Naive thymus-derived CD4-positive, alpha-beta T cell (primary cell): ENCODE data around the gene TCAP. TPM values are rescaled to one million over a fixed set of nuclear protein-coding genes. Genes with fewer than 3 reads are reported as not detected.

Experiments
- ATAC-seq: fragments of 150-1000 bp; cut with Tn5 transposase; 2 replicates; pipeline ENCODE4 v1.10.0; 2021; ENCODE audit warnings: mild to moderate bottlenecking, moderate library complexity
- CTCF ChIA-PET: fragments of 350-600 bp; sonication (Branson Sonifier 250); formaldehyde crosslinking; loops from one replicate; lab custom pipeline; 2021; ENCODE audit warnings: antibody characterized with exemption; lab: Charles Lee
- POLR2A ChIA-PET: fragments of 350-600 bp; sonication (Branson Sonifier 250); formaldehyde crosslinking; loops from one replicate; lab custom pipeline; 2021; ENCODE audit warnings: antibody characterized with exemption, inconsistent platforms; lab: Charles Lee
- DNase-seq, 9 donors: peaks; one replicate each; pipeline versions ENCODE4 v3.0.0 to v3.0.0-alpha.2; 2020 to 2022; ENCODE audit warnings: mixed read lengths in 1 of 9
- H3K27ac ChIP-seq: one replicate; pipeline ENCODE4 v1.7.0; 2013; ENCODE audit warnings: mild to moderate bottlenecking, low read depth, low read length, moderate library complexity
- H3K27me3 ChIP-seq, 2 donors: one replicate each; pipeline ENCODE4 v1.7.0; 2013; ENCODE audit warnings: low read length in 2 of 2, mild to moderate bottlenecking in 2 of 2, moderate library complexity in 2 of 2; ENCODE audit not compliant: control insufficient read depth in 2 of 2, insufficient read depth in 2 of 2
- H3K36me3 ChIP-seq, 3 experiments: 1 replicate in 2 of 3; 2 replicates in 1 of 3; pipeline ENCODE4 v1.7.0; 2013; ENCODE audit warnings: low read length in 3 of 3, mild to moderate bottlenecking in 3 of 3, moderate library complexity in 1 of 3; ENCODE audit not compliant: insufficient read depth in 3 of 3, control insufficient read depth in 2 of 3
- H3K4me1 ChIP-seq, 2 donors: one replicate each; pipeline ENCODE4 v1.7.0; 2013; ENCODE audit warnings: low read length in 2 of 2, mild to moderate bottlenecking in 2 of 2, moderate library complexity in 1 of 2; ENCODE audit not compliant: control insufficient read depth in 2 of 2, insufficient read depth in 2 of 2
- H3K4me3 ChIP-seq: 2 replicates; pipeline ENCODE4 v1.7.0; 2013; ENCODE audit warnings: mild to moderate bottlenecking, low read length
- H3K9me3 ChIP-seq, 3 experiments: 1 replicate in 2 of 3; 2 replicates in 1 of 3; pipeline ENCODE4 v1.7.0; 2013; ENCODE audit warnings: low read length in 3 of 3; ENCODE audit not compliant: control insufficient read depth in 2 of 3
- H3K27ac Mint-ChIP-seq, 9 donors: one replicate each; pipeline ENCODE4 v1.8.0; 2020 to 2022; ENCODE audit warnings: mixed read lengths in 9 of 9, mild to moderate bottlenecking in 8 of 9, moderate library complexity in 5 of 9, inconsistent platforms in 2 of 9
- H3K27me3 Mint-ChIP-seq, 5 donors: one replicate each; pipeline ENCODE4 v1.8.0; 2021 to 2022; ENCODE audit warnings: mixed read lengths in 5 of 5, mild to moderate bottlenecking in 1 of 5
- H3K36me3 Mint-ChIP-seq, 5 donors: one replicate each; pipeline ENCODE4 v1.8.0; 2020 to 2022; ENCODE audit warnings: mixed read lengths in 5 of 5, mild to moderate bottlenecking in 3 of 5, inconsistent platforms in 1 of 5
- H3K4me1 Mint-ChIP-seq, 7 donors: one replicate each; pipeline ENCODE4 v1.8.0; 2020 to 2022; ENCODE audit warnings: mixed read lengths in 7 of 7, mild to moderate bottlenecking in 3 of 7, inconsistent platforms in 1 of 7
- H3K4me3 Mint-ChIP-seq, 10 donors: one replicate each; pipeline ENCODE4 v1.8.0; 2020 to 2022; ENCODE audit warnings: mild to moderate bottlenecking in 10 of 10, mixed read lengths in 10 of 10, moderate library complexity in 6 of 10, inconsistent platforms in 2 of 10
- H3K9me3 Mint-ChIP-seq, 11 donors: one replicate each; pipeline ENCODE4 v1.8.0; 2020 to 2022; ENCODE audit warnings: mixed read lengths in 11 of 11, mild to moderate bottlenecking in 4 of 11, inconsistent platforms in 1 of 11, moderate library complexity in 1 of 11
- intact Hi-C, 2 donors: fragments of 100-400 bp; cut with micrococcal nuclease; formaldehyde crosslinking; loops; one replicate each; pipeline ENCODE4 v1.15.1; 2023
- polyA plus RNA-seq, 2 donors: library from polyadenylated mRNA; unstranded; fragments of 300-500 nt; fragmentation: Illumina TruSeq; gene quantifications; one replicate each; pipeline ENCODE4 v1.2.3, GENCODE V29; 2021
- total RNA-seq, 6 experiments: library from RNA in 5 of 6; stranded (reverse) in 5 of 6; gene quantifications; 1 replicate in 5 of 6; 2 replicates in 1 of 6; pipeline ENCODE4 v1.2.3 and lab custom pipeline; 2021 to 2026

TCAP gene
- total and polyA plus RNA-seq, 7 experiments from 2014 or later: 0.12 to 10.5 (median 3.3) TPM; not detected in 1

DNA sequence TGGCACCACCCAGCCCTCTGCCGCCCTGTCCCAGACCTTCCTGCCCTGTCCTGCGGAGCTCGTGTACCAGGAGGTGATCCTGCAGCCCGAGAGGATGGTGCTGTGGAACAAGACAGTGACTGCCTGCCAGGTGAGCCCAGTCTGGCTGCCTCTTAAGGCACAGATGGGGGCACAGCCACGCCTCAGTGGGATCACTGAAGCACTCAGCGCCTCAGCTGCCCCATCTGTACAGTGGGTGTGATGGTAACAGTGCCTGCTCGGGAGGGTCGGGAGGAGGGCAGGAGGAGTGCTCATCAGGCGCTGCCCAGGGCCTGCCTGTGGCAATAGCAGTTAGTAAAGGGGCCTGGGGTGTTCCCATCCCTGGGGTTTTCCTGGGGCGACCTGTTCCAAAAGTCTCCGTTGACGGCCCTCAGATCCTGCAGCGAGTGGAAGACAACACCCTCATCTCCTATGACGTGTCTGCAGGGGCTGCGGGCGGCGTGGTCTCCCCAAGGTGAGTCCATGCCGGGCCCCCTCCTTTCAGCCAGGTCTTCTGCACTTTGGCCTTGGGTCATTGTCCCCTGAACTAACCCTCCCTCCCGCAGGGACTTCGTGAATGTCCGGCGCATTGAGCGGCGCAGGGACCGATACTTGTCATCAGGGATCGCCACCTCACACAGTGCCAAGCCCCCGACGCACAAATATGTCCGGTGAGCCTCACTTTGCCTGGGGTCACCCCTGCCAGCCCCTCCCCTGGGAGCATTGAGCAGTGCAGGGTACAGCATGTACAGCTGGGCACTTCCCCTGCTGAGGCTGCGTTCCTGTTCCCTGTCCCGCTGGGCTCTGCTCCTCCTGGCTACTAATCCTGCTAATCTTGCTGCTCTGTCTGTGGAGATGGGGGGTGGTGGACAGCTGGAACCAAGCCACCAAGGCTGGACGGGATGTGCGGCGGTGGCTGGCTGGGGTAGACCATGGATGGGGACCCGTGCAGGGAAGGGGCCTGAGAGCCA lies 4.5 kb upstream of the TCAP start:
- intact Hi-C loops: no loop called here
- ChIA-PET POLR2A (interaction anchor here (0.7 to 2.1 kb wide), 6 partner anchors 10 to 69 kb away, joined by 3 to 14 read pairs (median 4); partner anchors contain the start of genes MIEN1 and PGAP3), CTCF (interaction anchor here (1.2 kb wide), 1 partner anchor 39 kb away, joined by 3 read pairs; no protein-coding TSS in a partner anchor)
- Histone ChIP-seq H3K36me3 (peaks cover 0 to 70% (median 4%) of the 10 kb centered on the region in 3 experiments), H3K4me1 (peaks cover 0 to 25% of the 10 kb centered on the region in 2 donors), H3K9me3 (no peaks in the 10 kb centered on the region), H3K4me3 (no peak overlapping the region), H3K27ac (peak overlapping the region; percentile 55), H3K27me3 (no peaks in the 10 kb centered on the region)
- Mint-ChIP-seq H3K4me1 (peaks cover 8 to 44% (median 31%) of the 10 kb centered on the region in 7 donors), H3K27me3 (peaks cover 0 to 6% (median 0%) of the 10 kb centered on the region in 5 donors), H3K27ac (peak overlapping the region in 7 of 9 donors; percentile 75 to 92 (median 89)), H3K9me3 (no peaks in the 10 kb centered on the region), H3K4me3 (peak overlapping the region in 5 of 10 donors; percentile 11 to 75 (median 48)), H3K36me3 (peaks cover 0 to 15% (median 5%) of the 10 kb centered on the region in 5 donors)
- DNase-seq (no peak), ATAC-seq (no peak)

DNA sequence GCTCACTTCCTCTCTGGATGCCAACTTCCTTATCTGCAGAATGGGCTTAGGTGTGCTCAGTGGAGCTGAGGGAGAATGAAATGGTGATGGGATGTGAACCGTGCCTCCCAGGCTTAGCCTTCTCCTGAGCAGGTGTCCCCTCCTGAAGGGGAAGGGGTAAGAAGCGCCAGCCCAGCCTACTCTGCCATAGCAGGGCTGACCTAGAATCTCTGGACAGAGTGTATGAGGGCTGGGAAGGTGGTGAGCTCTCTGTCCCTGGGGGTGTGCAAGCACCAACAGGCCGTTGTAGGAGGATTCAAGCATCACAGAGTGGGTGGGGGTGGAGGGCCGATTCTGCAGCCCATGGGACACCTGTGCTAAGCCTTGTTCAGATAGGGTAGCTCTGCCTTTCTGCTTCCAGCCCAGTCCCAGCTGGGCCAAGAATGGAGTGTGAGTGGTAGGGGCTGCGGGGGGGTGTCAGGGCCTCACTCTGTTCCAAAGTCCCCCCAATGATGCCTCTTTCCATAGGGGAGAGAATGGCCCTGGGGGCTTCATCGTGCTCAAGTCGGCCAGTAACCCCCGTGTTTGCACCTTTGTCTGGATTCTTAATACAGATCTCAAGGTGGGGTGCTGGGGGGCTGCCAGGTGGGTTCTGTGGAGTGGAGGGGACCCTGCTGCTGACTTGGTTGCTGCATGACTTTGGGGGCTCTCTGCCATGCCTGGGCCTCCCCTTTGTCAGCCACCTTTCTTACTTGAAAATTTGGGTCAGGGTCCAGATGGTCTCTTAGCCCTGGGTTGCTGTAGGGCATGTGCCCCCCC lies 3.2 kb upstream of the TCAP start:
- CTCF ChIA-PET: no interaction called here
- H3K9me3 Mint-ChIP-seq: no peaks in the 10 kb centered on the region
- Histone ChIP-seq H3K27me3 (no peaks in the 10 kb centered on the region), H3K9me3 (no peaks in the 10 kb centered on the region), H3K27ac (no peak overlapping the region), H3K36me3 (peaks cover 0 to 61% (median 4%) of the 10 kb centered on the region in 3 experiments), H3K4me3 (no peak overlapping the region), H3K4me1 (peaks cover 0 to 28% of the 10 kb centered on the region in 2 donors)
- no peak for DNase-seq
- H3K27me3 Mint-ChIP-seq: peaks cover 0 to 17% (median 2%) of the 10 kb centered on the region in 5 donors
- POLR2A ChIA-PET: interaction anchor here (0.7 to 1.3 kb wide), 2 partner anchors 24 to 200 kb away, joined by 3 read pairs; no protein-coding TSS in a partner anchor
- intact Hi-C loops: no loop called here
- peak overlapping the region in 2 of 10 donors; percentile 34 to 58 for H3K4me3 Mint-ChIP-seq
- peaks cover 0 to 15% (median 5%) of the 10 kb centered on the region in 5 donors for H3K36me3 Mint-ChIP-seq
- peaks cover 7 to 42% (median 29%) of the 10 kb centered on the region in 7 donors for H3K4me1 Mint-ChIP-seq
- H3K27ac Mint-ChIP-seq: peak overlapping the region in 7 of 9 donors; percentile 46 to 90 (median 62)
- no peak for ATAC-seq

DNA sequence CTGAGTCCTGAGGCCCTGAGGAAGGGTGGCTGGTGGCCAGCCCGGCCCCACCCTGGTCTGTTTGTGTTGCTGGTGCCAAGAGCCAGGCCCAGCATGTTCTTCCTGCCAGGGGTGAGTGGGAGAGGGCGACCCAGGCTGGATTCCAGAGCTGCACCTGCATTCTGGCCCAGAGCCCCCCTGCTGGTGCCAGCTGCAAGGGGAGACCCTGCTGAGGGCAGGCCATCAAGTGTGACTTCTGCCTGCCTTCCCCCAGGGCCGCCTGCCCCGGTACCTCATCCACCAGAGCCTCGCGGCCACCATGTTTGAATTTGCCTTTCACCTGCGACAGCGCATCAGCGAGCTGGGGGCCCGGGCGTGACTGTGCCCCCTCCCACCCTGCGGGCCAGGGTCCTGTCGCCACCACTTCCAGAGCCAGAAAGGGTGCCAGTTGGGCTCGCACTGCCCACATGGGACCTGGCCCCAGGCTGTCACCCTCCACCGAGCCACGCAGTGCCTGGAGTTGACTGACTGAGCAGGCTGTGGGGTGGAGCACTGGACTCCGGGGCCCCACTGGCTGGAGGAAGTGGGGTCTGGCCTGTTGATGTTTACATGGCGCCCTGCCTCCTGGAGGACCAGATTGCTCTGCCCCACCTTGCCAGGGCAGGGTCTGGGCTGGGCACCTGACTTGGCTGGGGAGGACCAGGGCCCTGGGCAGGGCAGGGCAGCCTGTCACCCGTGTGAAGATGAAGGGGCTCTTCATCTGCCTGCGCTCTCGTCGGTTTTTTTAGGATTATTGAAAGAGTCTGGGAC lies 2.4 kb upstream of the TCAP start:
- H3K27me3 Mint-ChIP-seq: peaks cover 0 to 23% (median 3%) of the 10 kb centered on the region in 5 donors
- no peak overlapping the region for H3K4me3 Mint-ChIP-seq
- no peak overlapping the region for H3K27ac Mint-ChIP-seq
- H3K9me3 ChIP-seq: no peaks in the 10 kb centered on the region
- H3K4me3 ChIP-seq: no peak overlapping the region
- no peaks in the 10 kb centered on the region for H3K9me3 Mint-ChIP-seq
- H3K4me1 ChIP-seq: peaks cover 0 to 30% of the 10 kb centered on the region in 2 donors
- ChIA-PET POLR2A (interaction anchor here (1.3 kb wide), 2 partner anchors 9 to 25 kb away, joined by 3 read pairs; no protein-coding TSS in a partner anchor), CTCF (no interaction called here)
- no peak for DNase-seq
- H3K36me3 Mint-ChIP-seq: peaks cover 0 to 14% (median 5%) of the 10 kb centered on the region in 5 donors
- no peaks in the 10 kb centered on the region for H3K27me3 ChIP-seq
- H3K27ac ChIP-seq: no peak overlapping the region
- no peak for ATAC-seq
- peaks cover 0 to 53% (median 4%) of the 10 kb centered on the region in 3 experiments for H3K36me3 ChIP-seq
- H3K4me1 Mint-ChIP-seq: peaks cover 7 to 38% (median 28%) of the 10 kb centered on the region in 7 donors
- intact Hi-C loops: no loop called here

DNA sequence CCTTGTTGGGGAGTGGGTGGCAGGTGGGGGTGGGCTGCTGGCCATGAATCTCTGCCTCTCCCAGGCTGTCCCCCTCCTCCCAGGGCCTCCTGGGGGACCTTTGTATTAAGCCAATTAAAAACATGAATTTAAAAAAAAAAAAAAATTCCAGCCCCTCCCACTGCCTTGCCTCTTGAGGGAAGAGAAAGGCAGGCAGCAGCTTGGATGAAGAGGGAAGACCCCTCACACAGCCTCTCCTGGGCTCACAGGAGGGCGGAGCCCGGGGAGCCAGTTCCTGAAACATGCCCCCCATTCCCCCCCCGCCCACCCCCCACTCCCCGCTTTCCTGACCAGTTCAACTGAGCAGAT lies 1.8 kb upstream of the TCAP start:
- DNase-seq (no peak), ATAC-seq (no peak)
- Mint-ChIP-seq H3K27ac (no peak overlapping the region), H3K36me3 (peaks cover 0 to 14% (median 5%) of the 10 kb centered on the region in 5 donors), H3K4me3 (no peak overlapping the region), H3K4me1 (peaks cover 6 to 33% (median 22%) of the 10 kb centered on the region in 7 donors), H3K27me3 (peaks cover 0 to 26% (median 3%) of the 10 kb centered on the region in 5 donors), H3K9me3 (no peaks in the 10 kb centered on the region)
- Histone ChIP-seq H3K27me3 (no peaks in the 10 kb centered on the region), H3K9me3 (no peaks in the 10 kb centered on the region), H3K36me3 (peaks cover 0 to 47% (median 4%) of the 10 kb centered on the region in 3 experiments), H3K4me3 (no peak overlapping the region), H3K27ac (no peak overlapping the region), H3K4me1 (peaks cover 0 to 25% of the 10 kb centered on the region in 2 donors)
- intact Hi-C loops: no loop called here
- ChIA-PET POLR2A (interaction anchor here (0.5 to 1.3 kb wide), 3 partner anchors 8 to 51 kb away, joined by 3 to 4 read pairs (median 3); no protein-coding TSS in a partner anchor), CTCF (no interaction called here)

DNA sequence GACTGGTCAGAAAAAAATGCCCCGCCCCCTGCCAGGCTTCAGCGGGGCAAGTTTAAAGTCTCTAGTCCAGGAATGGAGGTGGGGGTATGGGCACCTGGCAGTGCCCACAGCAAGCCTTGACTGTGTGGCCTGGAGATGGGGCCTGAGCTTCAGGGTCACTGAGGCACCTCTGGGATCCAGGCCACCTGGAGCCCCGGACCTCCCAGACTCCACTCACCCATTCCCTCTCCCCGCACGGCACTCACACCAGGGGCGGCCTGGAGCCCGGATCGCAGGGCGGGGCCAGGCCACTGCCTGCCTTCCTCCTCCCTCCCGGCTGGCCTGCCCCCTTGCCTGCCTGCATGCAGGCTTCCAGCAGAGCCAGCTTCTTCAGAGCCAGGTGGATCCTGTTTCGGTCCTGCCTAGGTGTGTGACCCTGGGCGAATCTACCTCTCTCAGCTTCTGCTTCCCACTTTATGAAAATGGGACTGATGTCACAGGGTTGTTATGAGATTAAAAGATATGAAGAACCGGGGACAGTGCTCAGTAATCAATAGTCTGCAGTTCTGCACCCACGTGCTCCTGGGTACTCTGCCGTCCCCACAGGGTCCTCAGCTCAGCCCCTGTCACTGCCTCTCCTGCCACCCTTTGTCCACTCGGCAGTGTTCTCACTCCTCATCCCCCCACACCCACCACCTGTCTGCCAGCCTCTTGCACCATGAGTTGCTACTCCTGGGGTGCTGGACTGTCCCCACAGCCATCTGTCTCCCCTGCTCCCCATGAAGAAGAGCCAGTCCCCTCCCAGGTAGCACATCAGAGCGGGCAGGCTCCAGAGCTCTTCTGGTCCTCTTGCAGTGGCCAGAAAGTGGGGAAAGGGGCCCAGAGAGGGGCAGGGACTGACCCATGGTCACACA lies 1.2 kb upstream of the TCAP start:
- peak overlapping the region in 1 of 10 donors; percentile 45 for H3K4me3 Mint-ChIP-seq
- DNase-seq: no peak
- POLR2A ChIA-PET: interaction anchor here (0.5 to 1.3 kb wide), 3 partner anchors 8 to 50 kb away, joined by 3 to 4 read pairs (median 3); no protein-coding TSS in a partner anchor
- Histone ChIP-seq H3K27ac (no peak overlapping the region), H3K9me3 (no peaks in the 10 kb centered on the region), H3K27me3 (no peaks in the 10 kb centered on the region), H3K4me3 (no peak overlapping the region), H3K4me1 (peaks cover 4 to 24% of the 10 kb centered on the region in 2 donors), H3K36me3 (peaks cover 0 to 41% (median 4%) of the 10 kb centered on the region in 3 experiments)
- peaks cover 2 to 18% (median 5%) of the 10 kb centered on the region in 5 donors for H3K36me3 Mint-ChIP-seq
- peaks cover 5 to 32% (median 22%) of the 10 kb centered on the region in 7 donors for H3K4me1 Mint-ChIP-seq
- peak overlapping the region in 7 of 9 donors; percentile 32 to 76 (median 59) for H3K27ac Mint-ChIP-seq
- no peak for ATAC-seq
- CTCF ChIA-PET: no interaction called here
- H3K9me3 Mint-ChIP-seq: no peaks in the 10 kb centered on the region
- intact Hi-C loops: no loop called here
- peaks cover 0 to 31% (median 5%) of the 10 kb centered on the region in 5 donors for H3K27me3 Mint-ChIP-seq
